HTERT RPE-1 (cell line): ENCODE measurements around the gene GAR1.
"Not testable (repeated sequence)": the region's sequence is repeated elsewhere in the genome, so short reads cannot be mapped to it uniquely, and the experiment has no call there.

ENCODE experiments used
- in situ Hi-C: fragments of 300-500 bp; cut with MboI; formaldehyde crosslinking; loops from 4 replicates; pipeline ENCODE4 v1.14.3; 2020; ENCODE audit warnings: low sequenced_read_pairs

Gene GAR1

DNA sequence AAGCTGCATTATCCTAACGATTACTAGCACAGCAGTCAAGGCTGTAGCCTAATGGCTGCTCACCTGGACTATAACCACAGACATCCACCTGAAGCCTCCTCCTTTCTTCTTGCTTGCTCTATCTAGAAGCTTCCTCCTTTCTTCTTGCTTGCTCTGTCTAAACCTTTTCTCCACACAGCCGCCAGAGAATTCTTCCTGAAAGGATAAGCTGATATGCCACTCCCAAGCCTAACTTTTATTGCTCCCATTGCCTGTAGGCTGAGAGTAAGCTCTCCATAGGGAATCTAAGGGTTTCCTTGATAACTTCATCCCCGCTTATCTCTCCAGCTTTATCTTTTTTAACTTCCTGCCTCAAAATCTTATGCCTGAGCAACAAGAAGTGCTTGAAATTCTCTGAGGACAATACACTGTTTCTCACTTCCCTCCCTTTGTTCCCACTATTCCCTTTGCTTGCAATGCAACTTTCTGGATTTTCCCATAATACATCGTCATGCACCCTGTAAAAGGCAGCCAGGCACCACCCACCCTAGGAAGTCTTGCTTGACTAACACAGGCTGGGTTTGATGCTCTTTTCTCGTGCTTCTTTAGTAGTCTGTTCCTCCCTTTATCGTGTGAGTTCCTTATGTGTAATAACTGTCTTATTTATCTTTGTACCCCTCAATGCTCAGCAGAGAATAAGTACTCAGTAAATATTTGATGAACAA is 31.0 kb downstream of the GAR1 start:
- in situ Hi-C loops, result no loop called here

DNA sequence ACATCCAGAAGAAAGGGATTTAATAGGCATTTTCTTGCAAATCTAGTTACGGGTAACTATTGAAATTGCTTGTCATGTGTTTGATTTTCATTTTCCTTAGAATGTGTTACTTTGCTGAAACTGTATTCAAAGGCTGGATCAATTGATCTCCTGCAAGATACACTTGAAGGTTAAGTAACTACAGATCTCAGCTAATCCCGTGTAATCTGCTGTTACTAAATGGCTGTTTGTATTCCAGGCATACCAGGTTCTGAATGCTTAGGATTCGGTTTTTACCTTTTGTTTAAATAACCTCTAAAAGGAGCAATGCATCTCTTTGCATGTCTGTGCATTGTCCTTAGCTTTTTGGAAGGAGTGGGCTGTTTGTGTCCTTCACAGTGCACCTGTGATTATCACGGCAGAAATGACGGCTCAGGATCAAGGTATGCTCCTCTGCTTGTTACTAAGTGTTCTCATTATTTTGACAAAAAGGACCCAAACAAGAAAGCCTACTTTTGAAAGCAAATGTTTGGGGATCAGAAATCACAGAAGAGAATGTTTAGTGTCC is 32.4 kb downstream of the GAR1 start, which contains the start of gene LRIT3:
LRIT3 (plus strand) TSS at position 212 of the 547 bp plus-strand sequence; CDS start at position 307, 95 bp downstream.
- in situ Hi-C loops, result no loop called here

DNA sequence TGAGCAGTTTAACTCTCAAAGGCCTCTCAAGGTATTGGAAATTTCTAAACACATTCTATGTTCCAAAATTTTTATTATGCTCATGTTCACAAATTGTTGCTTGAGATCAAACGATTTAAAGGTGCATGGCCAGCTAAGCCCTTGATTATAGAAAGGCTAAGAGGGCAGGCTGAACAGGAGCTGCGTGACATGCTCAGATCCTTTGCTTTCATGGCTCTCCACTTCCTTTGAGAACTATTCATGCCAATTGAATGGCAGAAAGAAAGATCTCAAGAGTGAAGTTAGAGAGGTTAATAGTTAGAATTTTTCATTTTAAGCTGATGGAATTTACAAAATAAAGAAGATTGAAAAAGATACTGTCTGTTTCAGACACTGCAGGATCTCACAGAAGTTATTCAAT is 32.9 kb downstream of the GAR1 start:
- in situ Hi-C loops, result no loop called here

DNA sequence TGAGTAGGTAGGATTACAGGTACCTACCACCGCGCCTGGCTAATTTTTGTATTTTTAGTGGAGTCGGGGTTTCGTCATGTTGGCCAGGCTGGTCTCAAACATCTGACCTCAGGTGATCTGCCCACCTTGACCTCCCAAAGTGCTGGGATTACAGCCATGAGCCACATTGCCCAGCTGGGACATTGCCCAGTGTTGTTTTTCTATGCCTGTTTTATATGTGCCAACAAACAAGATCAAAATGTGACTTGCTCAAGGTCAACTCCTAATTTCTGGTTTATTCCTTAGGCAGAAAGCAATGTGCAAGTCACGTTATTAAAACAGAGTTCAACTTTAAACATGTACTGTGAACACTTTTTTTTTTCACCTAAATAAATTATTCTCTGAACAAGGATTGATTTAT is 35.0 kb downstream of the GAR1 start:
- in situ Hi-C loops, result no loop called here

- in situ Hi-C loops, result not testable (repeated sequence)
These were observed 44.1 kb downstream of the GAR1 start for GRCh38 chr4:109859426-109860300.

DNA sequence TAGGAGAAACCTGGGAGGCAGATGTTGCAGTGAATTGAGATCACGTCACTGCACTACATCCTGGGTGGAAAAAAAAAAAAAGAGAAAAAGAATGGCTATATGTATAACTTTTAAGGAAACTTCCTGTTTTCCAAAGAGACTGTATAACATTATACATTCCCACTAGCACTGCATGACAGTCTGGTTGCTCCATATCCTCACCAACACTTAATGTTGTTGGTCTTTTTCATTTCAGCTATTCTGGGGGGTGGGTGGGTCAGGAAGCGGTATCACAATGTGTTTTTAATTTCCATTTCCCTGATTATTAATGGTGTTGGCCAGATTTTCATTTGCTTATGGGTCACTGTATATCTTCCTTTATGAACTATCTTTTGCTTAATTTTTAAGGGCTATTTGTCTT is 45.7 kb downstream of the GAR1 start:
- in situ Hi-C loops, result no loop called here

GRCh38 chr4:109861916-109862511 is 46.5 kb downstream of the GAR1 start:
- in situ Hi-C loops, result no loop called here

GRCh38 chr4:109864134-109864533 is 48.6 kb downstream of the GAR1 start:
- in situ Hi-C loops, result no loop called here

DNA sequence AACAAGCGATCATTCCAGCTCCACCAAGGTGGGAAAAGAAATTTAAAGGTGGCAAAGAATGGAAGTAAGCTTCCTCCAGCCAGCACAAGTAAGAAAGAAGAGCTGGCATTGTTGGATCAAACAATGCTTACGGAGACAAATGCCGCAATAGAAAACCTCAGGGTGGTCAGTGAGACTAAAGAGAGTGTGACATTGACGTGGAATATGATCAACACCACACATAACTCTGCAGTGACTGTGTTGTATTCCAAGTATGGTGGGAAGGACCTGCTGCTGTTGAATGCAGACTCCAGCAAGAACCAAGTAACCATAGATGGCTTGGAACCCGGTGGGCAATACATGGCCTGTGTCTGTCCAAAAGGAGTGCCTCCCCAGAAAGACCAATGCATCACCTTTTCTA is 54.5 kb downstream of the GAR1 start:
- in situ Hi-C loops, result no loop called here

GRCh38 chr4:109872065-109872464 is 56.5 kb downstream of the GAR1 start:
- in situ Hi-C loops, result no loop called here

- in situ Hi-C loops, result no loop called here
These were observed 57.5 kb downstream of the GAR1 start for GRCh38 chr4:109872950-109873656.

DNA sequence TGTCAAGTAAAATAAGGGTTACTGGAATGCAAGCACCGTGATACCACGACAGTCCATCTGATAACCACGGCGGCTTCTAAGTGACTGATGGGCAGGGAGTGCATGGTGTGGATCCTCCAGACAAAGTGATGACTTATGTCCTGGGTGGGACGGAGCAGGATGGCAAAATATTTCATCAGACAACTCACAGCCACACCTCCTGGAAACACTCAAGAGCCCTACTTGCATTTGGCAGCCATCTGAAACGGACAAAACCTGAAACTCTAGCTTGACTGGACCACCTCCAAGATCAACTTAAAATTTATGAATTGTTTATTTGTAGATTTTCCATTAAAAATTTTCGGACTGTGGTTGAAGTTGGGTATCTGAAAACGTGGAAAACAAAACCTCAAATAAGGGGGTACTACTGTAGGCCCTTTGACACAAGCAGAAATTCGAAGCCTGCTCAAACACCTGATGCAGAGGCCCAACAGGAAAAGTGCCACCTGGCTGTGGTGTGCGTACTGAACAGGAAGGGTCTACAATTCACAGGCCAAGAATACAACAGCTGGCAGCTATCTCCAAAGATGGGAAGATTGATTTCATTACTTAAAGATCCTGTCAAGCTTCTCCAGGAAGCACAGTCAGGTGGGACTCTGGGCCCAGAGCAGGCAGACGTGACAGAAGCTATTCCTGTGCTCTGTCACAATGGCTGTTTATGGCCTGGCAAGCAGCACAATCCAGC is 58.4 kb downstream of the GAR1 start:
- in situ Hi-C loops, result no loop called here
